HG03565 (cell line): ENCODE measurements around the gene LUC7L2.
"Not testable (repeated sequence)": the region's sequence is repeated elsewhere in the genome, so short reads cannot be mapped to it uniquely, and the experiment has no call there.

ENCODE experiments used
- ATAC-seq: cut with Tn5 transposase; IDR thresholded peaks from one replicate; pipeline ENCODE4 v1.9.1; 2021; ENCODE audit warnings: mild to moderate bottlenecking, moderate library complexity; ENCODE audit not compliant: unreplicated experiment

The LUC7L2 gene

GRCh38 chr7:139359366-139360209 lies at the start of gene LUC7L2:
TSS of gene LUC7L2 (plus strand) at chr7:139359894. CDS start at chr7:139360262, 368 bp downstream.
- ATAC-seq = peak; percentile 78

- ATAC-seq = no peak
Measured at GRCh38 chr7:139317939-139318505, 41.7 kb upstream of the LUC7L2 start.

- ATAC-seq = no peak
Measured at GRCh38 chr7:139321071-139321745, 38.5 kb upstream of the LUC7L2 start.

- ATAC-seq = not testable (repeated sequence)
Measured at GRCh38 chr7:139324709-139325108, 35.0 kb upstream of the LUC7L2 start.

- ATAC-seq = no peak
Measured at GRCh38 chr7:139328375-139328774, 31.3 kb upstream of the LUC7L2 start.

GRCh38 chr7:139329119-139329518 lies 30.6 kb upstream of the LUC7L2 start:
- no peak for ATAC-seq

- no peak for ATAC-seq
Measured at GRCh38 chr7:139330333-139331030, 29.2 kb upstream of the LUC7L2 start.

- no peak for ATAC-seq
Measured at GRCh38 chr7:139332697-139333359, 26.9 kb upstream of the LUC7L2 start.

GRCh38 chr7:139333443-139333842 lies 26.3 kb upstream of the LUC7L2 start:
- not testable (repeated sequence) for ATAC-seq

GRCh38 chr7:139334399-139335150 lies 25.1 kb upstream of the LUC7L2 start:
- no peak for ATAC-seq

GRCh38 chr7:139339025-139339424 lies 20.7 kb upstream of the LUC7L2 start:
- ATAC-seq = no peak

GRCh38 chr7:139339698-139340036 lies 20.0 kb upstream of the LUC7L2 start:
- ATAC-seq = no peak

- peak; percentile 80 for ATAC-seq
Measured at GRCh38 chr7:139340037-139340807, 19.5 kb upstream of the LUC7L2 start.

- no peak for ATAC-seq
Measured at GRCh38 chr7:139340808-139341057, 19.0 kb upstream of the LUC7L2 start.

GRCh38 chr7:139341058-139341775 lies 18.5 kb upstream of the LUC7L2 start, which contains the start of gene FMC1:
TSS of gene FMC1 (plus strand) at chr7:139341337. CDS start at chr7:139341385, 48 bp downstream.
- ATAC-seq = peak; percentile 29

- ATAC-seq = peak; percentile 26
Measured at GRCh38 chr7:139341776-139342226, 17.9 kb upstream of the LUC7L2 start.

- ATAC-seq = no peak
Measured at GRCh38 chr7:139345042-139345441, 14.7 kb upstream of the LUC7L2 start.

GRCh38 chr7:139351027-139351426 lies 8.7 kb upstream of the LUC7L2 start:
- ATAC-seq = no peak

GRCh38 chr7:139354729-139355128 lies 5.0 kb upstream of the LUC7L2 start:
- no peak for ATAC-seq
